Measurements from ENCODE around the gene AGAP1.

Gene AGAP1

GRCh38 chr2:236041616-236042015, 547.8 kb downstream of the AGAP1 start:
- TF ChIP-seq, protein P1, sequence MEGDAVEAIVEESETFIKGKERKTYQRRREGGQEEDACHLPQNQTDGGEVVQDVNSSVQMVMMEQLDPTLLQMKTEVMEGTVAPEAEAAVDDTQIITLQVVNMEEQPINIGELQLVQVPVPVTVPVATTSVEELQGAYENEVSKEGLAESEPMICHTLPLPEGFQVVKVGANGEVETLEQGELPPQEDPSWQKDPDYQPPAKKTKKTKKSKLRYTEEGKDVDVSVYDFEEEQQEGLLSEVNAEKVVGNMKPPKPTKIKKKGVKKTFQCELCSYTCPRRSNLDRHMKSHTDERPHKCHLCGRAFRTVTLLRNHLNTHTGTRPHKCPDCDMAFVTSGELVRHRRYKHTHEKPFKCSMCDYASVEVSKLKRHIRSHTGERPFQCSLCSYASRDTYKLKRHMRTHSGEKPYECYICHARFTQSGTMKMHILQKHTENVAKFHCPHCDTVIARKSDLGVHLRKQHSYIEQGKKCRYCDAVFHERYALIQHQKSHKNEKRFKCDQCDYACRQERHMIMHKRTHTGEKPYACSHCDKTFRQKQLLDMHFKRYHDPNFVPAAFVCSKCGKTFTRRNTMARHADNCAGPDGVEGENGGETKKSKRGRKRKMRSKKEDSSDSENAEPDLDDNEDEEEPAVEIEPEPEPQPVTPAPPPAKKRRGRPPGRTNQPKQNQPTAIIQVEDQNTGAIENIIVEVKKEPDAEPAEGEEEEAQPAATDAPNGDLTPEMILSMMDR (conservative IDR thresholded peaks at IDR 0.05) = no peak
- H3K27ac ChIP-seq = no peak overlapping the region

DNA sequence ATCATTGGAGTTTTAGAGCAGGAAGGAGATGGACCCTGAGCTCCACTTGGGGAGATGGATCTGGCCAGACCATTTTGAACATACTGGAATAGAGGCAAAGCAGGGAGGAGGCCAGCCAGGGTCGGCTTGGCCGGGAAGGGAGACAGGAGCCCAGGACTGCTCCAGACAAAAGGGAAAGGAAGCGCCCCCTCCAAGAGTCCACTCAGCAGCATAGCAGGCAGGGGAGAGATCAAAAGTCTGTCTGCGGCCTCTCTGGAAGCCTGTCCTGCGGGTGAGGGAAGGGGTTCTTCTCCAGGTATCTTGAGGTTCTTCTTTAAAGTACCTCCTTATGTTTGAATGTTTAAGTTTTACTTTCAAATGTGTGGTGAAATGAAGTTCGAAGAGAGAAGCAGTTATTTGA, 548.2 kb downstream of the AGAP1 start:
- TF ChIP-seq, protein P1 (conservative IDR thresholded peaks at IDR 0.05) = no peak
- no peak overlapping the region for H3K27ac ChIP-seq

DNA sequence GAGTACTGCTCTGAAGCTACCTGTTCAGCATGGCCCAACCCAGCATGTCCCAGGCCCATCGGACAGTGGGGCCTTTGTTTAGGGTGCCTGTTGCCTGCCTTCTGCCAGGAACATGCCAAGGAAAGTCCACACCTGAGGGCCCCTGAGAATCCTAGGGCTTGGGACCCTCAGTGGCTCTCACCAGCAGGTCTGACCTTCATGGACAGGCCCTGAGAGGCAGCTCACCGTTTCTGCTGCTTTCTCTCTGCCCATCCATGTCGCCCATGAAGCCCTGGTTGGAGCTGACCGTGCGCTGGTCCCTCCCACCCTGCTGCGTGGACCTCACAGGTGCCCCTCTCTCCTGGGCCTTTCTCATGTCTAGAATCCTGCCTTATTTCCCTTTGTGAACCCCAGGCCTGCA, 550.3 kb downstream of the AGAP1 start:
- TF ChIP-seq, protein P1 (conservative IDR thresholded peaks at IDR 0.05) = no peak
- H3K27ac ChIP-seq = no peak overlapping the region

DNA sequence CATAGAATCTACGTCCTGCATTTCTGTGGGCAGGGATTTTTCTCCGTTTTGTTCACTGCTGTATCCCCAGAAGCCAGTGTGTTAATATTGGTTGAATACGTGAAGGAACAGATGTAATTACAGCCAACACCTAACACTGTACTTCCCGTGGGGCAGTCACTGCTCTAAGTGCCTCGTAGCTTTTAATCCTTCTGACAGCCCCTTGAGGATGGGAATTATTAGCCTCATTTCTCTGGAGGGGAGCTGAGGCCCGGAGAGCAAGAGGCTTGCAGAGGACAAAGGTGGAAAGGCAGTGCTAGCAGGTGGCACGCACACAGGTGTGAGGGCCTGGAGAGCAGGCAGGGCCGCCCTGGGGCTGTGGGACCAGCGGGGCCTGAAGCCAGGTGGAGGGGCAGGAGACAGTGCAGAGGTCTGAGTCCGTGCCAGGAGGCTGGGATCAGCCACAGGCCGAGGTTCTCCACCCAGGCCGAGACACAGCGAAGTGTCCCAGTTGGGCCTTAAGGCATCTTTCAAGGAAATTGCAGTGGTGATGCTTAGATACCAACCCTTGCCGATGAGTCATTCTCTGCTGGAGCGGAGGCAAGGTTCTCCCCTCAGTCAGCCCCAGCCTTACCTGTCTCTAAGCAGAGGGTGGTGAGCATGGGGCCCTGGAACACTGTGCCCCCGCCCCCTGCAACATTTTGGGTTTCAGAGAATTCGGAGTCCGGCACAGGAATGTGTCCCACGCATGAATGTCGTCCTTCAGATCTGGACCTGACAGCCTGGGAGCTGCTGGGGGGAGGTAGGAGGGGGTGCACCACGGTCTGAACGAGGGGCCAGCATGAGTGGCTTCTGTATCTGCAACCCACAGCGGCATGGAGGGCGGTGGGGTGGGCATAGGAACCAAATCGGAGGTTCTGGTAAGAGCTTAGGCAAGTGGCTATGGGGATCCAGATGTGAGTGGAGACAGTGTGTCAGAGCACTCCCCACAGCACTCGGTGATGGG, 551.7 kb downstream of the AGAP1 start:
- TF ChIP-seq, protein P1 (conservative IDR thresholded peaks at IDR 0.05) = no peak
- no peak overlapping the region for H3K27ac ChIP-seq

GRCh38 chr2:236046715-236047114, 552.9 kb downstream of the AGAP1 start:
- TF ChIP-seq, protein P1 (conservative IDR thresholded peaks at IDR 0.05) = no peak
- no peak overlapping the region for H3K27ac ChIP-seq

DNA sequence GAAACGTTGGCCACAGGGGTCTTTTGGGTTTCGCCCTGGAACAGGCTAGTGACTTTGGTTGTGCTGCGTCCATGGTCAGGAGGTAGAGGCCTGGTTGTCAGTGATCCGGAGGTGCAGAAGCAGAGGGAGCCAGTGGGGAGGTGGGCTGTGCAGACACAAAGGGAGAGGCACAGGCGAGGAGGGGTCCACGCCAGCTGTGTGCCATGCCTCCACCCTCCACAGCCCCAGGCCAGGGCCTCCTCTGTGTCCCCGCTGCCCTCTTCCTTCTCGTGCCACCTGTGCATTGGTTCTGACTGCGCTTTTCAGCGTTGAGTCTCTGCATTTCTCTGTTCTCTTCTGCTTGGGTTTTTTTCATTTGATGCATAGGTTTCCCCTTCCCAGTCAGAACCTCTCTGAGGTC, 553.3 kb downstream of the AGAP1 start:
- no peak overlapping the region for H3K27ac ChIP-seq
- TF ChIP-seq, protein P1 (conservative IDR thresholded peaks at IDR 0.05) = no peak

DNA sequence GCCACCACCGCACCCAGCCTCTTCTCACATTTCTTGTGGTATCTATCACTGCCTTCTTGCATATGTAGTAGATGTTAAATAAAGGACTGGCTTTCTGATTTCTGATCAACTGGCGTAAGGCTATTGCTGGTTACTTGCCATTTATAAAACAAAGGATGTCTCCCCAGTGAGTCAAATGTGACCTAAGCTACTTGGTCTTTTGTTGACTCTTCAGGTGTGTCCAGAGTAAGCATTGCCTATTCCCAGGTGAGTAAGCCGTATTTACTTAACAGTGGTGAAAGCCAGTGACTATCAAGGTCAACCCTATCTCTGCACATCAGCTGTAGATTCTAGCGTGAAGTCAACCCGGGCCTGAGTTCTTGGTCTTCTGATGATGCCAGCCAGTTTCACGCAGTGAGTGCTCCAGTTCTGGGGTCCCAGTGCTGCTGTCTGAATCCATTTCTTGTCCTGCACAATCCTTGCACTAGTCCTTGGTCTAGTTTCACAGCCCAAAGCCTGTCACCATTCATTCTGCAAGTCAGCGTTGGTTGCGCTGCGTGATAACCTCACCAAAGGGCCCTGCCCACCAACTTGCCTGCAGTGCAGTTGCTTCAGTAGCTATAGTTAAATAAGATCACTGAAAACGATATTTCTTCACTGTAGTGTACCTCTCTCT, 554.2 kb downstream of the AGAP1 start:
- no peak overlapping the region for H3K27ac ChIP-seq
- TF ChIP-seq, protein P1 (conservative IDR thresholded peaks at IDR 0.05) = no peak

Measured in VCaP (cell line).